ENCODE measurements around the gene TRPV4.

Gene TRPV4

DNA sequence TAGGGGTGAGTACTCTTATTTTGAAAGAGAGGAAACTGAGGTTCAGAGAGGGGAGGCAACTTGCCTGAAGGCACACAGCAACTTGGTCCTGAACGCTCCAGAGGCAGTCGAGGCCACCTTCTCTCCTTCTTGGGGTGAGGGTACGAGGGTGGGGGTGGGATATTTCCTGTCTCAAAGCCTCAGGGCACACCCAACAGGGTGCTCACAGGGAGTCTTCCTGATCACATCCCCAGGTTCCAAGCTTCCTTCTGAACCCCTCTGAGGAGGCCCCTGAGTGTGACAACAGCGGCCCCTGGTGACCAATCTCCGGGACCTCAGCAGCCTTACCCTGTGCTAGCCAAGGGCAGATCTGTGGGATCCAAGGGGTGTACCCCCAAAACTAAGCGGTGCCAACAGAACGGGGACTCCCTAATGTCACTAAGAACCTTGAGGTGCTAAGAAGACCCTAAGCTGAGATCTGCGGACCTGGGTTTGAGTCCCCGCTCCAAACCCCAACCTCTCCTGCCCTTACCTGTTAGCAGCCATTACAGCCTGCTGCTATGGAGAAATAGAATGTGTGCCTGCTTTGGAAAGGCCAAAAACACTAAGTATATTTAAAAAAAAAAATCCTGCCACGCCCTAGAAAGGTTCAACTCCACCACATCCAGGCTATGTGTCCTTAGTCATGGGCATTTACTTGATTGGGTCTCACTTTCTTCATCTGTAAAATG is 57.9 kb downstream of the TRPV4 start:
- DNase-seq = peak; percentile 63

DNA sequence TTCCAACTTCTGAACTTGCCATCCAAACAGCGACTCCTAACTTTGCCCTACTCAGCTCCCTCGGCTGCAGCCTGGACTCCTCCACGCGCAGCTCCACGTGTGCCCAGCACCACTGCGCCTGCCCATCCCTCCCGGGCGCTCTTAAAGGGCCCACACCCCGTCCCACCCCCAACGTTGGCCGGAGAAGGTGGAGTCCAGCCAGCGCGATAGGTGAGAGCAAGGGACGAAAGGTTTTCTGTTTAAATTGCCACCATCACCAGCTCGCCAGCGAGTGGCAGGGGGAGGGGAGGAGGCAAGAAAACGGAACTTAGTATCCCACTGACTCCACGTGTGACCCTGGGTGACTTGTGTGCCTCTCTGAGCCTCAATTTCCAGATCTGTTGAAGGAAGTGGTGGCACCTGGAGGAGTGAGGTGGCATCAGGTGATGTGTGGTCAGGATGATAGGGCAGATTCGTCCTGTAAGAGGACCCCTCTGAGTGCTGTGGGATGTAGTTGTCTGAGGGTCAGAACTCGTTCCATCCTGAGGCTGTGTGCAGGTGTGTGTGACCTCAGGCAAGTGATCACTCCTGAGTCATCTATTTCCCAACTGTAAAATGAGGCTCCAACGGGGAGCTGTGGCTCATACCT is 59.7 kb downstream of the TRPV4 start:
- DNase-seq = no peak

DNA sequence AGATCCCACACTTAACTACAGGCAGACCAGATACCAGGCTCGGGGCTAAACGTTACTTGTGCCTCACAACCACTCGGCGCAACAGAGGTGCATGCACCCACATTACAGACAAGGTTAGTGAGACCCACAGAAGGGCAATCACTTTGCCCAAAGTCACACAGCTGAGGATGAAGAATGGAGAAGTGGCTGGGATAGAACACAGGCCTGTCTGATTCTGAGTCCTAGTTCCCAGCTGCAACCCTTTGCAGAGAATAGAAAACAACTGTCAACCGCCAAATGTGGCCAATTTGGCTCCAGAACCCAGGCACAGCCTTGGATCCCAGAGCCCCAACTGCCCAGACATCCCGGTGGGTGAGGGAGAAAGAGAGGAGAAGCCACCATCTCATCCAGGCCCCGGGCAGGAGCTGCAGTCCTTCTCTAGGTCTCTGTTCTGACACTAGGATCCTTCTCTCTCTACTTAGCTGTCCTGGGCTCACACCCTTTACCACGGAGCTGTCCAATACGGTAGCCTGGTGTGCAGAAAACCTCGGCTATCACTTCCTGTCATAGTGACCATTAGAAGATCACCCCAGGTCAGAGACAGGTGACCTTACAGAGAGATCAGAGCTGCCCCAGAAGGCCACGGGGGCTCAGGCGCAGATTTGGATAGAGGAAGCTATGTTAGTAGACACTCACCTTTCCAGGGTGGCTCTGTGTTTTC is 60.4 kb downstream of the TRPV4 start:
- no peak for DNase-seq

DNA sequence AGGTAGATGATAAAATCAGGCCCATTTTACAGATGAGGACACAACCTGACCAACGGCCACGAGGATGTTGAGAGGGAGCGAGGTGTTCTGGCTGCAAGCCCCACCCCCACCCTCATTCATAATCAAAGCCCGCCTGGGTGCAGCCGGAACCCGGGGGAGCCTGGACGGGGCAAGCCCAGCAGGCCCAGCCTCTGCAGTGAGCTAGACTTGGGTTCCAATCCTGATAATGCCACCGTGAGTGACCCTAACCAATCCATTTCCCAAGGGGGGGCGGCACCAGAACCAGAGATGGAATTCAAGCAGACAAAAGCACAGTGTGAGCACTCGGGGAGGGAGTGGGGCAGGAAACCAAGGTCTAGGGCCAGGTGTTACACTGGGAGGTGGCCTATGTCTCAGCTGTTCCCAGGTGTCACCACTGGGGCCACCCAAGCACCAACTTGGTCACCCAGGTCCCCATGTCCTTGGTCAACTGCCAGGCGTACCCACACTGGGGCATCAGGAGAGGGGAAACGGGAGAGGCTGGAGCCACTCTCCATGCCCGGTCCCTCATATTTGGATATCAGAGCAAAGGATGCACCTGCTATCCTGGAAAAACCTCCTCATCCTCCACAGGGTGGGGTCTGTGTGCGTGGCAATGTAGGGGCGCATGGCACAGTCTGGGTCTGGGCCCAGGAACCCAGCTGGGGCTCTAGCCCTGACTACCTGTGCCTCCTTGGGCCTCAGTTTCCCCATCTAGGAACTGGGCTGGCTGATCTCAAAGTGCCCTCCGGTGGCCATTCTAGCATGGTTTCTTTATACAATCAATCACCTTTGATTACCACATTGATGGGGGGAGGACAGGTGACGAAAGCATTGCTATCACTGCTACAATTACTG is 61.2 kb downstream of the TRPV4 start:
- DNase-seq = no peak

DNA sequence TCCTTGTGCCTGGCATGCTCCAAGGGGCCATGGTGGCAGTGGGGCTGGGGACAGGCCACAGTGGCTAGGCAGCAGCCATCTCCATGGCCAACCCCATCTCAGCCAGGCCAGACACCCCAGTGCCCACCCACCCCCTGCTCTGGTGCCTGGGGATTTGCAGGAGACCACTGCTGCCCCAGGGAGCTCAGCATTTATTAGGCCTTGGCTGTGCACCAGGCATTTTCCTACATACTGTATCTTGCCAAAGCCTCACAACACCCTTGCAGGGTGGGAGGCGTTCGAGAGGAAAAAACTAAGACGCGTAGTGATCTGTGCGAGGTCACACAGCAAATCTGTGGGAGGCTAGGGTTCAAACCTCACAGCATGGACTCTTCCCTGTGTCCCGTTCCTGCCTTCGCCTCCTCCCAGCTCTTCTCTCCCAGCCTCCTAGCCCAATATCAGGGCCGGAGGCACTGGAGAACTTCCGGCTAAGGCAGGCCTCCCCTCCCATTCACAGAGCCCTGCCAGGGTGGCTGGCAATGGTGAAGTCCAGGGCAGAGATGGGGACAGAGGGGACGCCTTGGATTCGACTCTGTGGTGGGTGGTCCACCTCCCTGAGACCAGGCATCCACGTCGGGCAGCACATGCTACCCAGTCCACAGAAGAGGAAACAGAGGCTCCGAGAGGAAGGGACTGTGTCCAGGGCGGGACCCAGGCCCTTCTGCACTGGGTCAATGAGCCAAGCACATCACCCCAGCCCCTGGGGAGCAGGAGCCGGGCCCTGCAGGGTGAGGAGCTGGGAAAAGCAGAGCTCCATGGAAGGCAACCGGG is 62.1 kb downstream of the TRPV4 start:
- no peak for DNase-seq

DNA sequence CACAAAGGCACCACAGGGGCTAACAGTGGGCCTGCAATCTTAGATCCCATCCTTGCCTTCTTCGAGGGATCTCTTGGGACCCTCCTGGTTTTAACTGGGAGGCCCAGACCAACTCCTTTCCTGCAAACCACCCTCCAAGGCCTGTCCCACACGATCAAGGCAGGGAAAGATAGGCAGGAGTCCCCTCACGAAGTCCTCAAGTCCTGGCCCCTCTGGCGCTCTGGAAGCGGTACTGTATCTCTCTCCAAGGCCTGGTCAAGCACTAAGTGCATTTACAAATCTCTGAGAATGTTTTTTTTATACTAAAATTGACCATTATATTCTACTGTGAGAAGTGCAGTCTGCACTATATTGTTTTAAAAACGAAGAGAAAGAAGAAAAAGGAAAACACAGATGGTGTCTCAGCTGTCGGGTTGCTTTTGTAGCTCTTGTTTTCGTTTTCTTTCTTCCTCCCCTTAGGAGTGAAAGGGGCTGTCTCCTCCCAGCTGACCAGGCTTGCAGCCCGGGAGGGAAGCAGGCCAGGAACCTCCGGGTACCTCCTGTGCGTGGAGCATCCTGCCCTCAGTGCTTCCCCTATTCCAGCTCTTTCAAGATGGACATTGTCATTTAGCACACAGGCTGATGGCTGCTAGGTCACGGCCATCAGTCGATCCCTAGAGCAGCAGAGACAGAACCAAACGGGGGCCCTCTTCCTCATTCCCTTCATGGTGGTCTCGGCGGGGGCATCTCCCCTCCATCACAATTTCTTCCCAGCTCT is 62.9 kb downstream of the TRPV4 start:
- no peak for DNase-seq

DNA sequence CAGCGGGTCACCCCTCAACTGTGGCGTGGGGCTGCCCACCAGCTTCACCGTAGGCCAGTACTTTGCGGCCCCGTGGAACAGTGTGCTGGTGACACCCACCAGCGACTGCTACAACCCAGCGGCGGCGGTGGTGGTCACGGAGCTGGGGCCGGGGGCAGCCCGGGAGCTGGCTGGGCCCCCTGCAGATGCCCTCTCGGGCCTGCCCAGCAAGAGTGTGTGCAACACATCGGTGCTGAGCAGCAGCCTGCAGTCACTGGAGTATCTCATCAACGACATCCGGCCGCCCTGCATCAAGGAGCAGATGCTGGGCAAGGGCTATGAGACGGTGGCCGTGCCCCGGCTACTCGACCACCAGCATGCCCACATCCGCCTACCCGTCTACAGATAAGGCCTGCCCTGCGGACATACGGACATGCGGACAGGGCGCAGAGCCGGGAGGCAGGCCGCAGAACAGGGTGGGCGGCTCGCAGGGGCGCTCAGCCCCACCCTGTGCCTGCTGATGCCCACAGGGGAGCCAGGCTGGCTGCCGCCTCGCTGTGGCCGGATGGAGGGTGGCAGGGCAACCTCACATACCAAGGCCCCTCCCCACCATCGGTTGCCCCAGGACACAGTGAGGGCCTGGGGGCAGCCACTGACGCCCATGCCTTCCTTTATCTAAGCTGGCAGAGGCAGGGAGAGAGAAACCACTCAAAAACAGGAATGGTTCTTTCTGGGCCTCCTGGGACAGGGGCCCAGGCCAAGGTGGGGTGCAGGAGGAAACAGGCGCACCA is 64.1 kb downstream of the TRPV4 start:
- DNase-seq = no peak

DNA sequence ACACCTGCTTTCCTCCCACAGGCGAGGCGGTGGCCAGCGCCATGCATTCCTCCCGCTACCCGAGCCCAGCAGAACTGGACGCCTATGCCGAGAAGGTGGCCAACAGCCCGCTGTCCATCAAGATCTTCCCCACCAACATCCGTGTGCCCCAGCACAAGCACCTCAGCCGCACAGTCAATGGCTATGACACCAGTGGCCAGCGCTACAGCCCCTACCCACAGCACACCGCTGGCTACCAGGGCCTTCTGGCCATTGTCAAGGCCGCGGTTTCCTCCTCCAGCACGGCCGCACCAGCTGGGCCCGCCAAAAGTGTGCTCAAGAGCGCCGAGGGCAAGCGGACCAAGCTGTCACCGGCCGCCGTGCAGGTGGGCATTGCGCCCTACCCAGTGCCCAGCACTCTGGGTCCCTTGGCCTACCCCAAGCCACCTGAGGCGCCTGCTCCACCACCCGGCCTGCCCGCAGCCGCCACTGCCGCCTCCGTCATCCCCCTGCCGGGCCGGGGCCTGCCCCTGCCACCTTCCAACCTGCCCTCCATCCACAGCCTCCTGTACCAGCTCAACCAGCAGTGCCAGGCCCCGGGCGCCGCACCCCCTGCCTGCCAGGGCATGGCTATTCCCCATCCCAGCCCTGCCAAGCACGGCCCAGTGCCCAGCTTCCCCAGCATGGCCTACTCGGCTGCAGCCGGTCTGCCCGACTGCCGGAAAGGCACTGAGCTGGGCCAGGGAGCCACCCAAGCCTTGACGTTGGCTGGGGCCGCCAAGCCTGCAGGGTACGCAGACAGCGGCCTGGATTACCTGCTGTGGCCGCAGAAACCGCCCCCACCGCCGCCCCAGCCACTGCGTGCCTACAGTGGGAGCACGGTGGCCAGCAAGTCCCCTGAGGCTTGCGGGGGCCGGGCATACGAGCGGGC is 65.0 kb downstream of the TRPV4 start:
- no peak for DNase-seq

DNA sequence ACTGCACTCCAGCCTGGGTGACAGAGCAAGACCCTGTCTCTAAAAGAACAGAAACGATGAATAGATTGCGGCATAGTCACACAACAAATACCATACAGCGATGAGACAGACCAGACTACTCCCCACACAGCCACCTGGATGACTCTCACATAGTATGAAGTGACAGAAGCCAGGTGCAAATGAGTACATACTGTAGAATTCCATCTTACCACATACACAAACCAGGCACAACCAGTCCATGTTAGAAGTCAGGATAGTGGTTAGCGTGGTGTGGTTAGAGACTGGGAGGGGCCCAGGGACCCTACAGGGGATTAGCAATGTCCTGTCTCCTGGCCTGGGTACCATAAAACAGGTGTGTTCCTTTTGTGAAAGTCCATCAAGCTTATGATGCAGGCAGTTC is 65.7 kb downstream of the TRPV4 start:
- DNase-seq = no peak

DNA sequence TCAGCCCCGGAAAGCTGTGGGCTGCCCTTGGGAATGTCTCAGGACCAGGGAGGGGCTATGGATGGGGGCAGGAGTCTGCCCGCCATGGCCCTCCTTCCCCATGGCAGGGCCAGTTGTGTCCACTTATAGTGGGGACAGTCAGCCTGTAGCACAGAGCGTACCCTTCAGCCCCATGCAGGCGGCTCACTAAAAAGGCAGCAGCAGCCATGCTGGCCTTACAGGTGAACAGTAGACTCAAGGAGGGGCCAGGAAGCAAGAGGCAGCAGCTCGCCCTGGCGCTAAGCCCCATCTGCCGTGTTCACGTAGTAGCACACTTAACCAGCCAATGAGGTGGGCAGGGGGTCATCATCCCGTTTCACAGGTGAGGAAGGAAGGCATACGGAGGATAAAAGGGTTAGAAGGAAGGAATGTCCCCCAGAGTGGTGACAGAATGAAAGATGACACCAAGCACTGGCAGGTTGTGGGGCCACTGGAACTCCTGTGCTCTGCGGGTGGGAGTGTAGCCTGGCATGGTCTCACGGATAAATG is 66.9 kb downstream of the TRPV4 start:
- no peak for DNase-seq

DNA sequence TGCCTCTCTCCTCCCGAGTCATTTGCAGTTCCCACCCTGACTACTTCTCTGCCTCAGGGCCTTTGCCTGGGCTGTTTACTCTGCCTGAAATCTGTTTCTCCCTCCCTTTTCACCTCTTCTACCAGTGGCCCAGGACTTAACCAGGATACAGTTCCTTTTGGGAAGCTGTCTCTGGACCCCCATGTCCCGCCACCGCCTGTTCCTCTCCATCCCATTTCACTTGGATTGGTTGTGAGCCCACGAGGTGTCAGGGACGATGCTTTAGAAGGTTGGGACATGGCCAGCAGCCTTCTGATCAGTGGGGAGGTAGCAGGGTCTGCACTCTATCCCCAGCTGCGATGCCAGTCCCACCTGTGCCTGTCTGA is 67.8 kb downstream of the TRPV4 start:
- no peak for DNase-seq

DNA sequence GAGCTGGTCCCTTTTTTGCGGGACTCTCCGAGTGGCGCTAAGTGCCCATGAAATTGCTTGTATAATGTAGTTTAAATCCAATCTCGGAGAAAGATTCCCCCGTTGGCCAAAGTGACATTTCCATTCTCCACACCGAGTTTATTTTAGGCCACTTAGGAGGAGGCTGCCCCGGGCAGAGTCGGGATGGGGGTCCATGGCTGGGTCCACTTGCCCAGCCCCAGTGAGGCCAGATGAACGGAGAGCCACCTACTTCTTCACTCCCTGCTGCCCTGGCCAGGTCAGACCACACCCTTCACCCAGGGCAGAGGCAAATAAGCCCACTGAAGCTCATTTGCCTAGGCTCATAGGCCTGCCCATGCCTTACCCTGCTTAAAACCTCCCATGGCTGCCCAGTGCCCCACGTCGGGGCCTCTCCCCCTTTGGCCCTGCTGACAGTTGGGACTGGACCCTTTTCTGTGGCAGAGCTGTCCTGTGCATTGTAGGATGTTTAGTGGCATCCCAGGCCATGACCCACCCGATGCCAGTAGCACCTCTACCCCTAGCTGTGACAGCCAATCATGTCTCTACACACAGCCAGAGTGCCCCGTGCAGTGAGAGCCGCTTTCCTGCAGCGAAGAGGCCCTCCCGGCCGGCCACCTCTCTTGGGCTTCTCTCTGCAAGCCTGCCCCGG is 68.3 kb downstream of the TRPV4 start:
- no peak for DNase-seq

DNA sequence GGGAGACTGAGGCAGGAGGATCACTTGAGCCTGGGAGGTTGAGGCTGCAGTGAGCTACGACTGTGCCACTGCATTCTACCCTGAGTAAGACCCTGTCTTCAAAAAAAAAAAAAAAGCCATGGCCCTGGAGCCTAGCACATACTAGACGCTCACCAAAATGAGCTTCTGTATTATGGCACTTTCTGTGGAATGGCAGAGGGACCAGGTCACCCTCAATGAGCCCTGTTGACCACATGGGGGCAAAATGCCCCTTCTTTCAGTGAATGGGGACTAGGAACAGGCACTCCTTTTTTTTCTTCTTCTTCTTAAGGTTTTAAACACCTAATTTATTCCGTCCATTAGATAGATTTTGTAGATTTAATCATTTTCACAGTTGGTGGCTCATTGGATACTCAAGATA is 69.1 kb downstream of the TRPV4 start:
- no peak for DNase-seq

DNA sequence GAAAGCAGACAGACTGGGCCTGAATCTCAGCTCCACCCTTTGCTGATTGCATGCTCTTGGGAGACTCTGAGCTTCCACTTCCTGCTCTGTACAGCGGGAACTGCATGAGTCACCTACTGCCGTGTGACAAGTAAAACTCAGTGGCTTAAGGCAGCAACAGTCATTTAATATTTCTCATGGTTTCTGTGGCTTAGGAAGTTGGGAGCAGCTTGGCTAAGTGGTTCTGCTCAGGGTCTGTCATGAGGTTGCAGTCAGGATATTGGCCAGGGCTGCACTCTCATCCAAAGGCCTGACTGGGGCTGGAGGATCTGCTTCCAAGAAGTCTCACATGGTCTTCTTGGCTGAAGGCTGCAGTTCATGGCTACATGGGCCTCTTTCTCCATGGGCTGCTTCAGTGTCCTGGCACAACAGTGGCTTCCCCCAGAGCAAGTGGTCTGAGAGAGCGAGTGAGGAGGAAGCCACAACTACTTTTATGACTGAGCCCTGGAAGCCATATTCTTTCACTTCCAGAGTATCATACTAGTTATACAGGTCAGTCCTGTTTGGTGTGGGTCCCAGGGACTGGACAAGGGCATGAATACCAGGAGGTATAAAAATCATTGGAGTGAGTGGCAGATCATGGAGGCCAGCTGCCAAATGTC is 69.9 kb downstream of the TRPV4 start:
- DNase-seq = no peak

DNA sequence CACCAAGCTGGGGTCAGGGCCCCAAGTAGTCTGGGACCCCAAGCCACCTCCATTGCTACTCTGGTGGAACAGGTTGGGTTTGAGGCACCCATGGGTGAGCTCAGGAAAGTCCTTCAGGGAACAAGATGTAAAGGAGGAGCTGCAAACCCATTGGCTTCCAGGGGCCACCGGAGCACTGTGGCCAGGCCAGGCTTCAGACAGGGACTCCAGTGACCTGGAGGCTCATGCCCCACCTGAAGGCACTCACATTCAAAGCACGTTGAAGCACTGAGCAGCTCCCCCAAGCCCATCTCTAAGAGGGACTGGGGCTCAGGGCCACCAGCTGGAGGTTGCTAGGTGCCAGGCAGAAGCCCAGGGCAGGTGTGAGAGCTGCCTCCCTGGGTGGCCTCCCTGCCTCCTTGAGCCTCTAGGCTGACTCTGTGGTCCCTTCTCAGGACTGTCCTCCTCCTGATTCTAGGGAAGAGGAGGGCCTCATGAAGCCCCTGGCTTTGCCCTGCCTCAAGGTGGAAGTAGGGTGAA is 70.5 kb downstream of the TRPV4 start:
- no peak for DNase-seq

DNA sequence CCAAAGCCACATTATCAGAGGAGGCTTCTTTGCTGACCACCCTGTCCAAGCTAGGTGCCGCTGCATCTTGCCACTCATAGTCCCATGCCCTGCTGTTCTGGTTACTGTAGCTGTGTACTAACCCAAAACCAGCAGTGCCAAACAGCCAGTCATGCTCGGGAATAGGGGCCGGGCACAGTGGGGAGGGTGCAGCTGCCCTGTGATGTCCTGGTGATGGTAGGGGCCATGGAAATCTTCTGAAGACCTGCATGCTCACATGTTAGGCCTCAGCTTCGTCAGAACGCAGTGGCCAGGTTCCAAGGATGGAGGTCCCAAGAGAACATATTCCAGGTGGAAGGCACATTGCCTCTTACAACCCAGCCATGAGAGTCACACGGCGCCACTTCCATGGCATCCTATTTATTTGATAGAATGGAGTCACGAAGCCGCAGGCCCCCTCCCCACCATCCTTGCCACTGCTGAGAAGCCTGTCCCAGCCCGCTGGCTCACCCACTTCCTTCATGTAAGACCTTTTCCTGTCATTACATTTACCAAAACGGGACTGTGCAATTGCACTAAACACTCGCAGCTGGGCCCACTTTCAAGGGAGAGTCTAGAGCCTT is 71.0 kb downstream of the TRPV4 start:
- DNase-seq = no peak

Data from CD4-positive, alpha-beta T cell treated with Interleukin-21 for 1 hour (primary cell).